Body of pancreas (tissue), 4 donors: ENCODE data around the gene TRIM10. TPM values are rescaled to one million over a fixed set of nuclear protein-coding genes. Genes with fewer than 3 reads are reported as not detected.
"Not testable (repeated sequence)": the region's sequence is repeated elsewhere in the genome, so short reads cannot be mapped to it uniquely, and the experiment has no call there.

Source experiments
- ATAC-seq: fragments of 150-250 bp; one replicate; pipeline ENCODE4 v1.9.1; 2016
- DNase-seq, 4 donors: peaks; one replicate each; pipeline ENCODE4 v3.0.0-alpha.2; 2019
- H3K27ac ChIP-seq, 4 donors: fragments of 200-600 bp; sonication (generic); 1 replicate in 3 of 4; 2 replicates in 1 of 4; pipeline versions ENCODE4 v1.5.1 to v1.6.1; 2016 to 2019; ENCODE audit warnings: mild to moderate bottlenecking in 1 of 4, mixed read lengths in 1 of 4, moderate library complexity in 1 of 4
- H3K27me3 ChIP-seq, 2 donors: fragments of 200-600 bp; sonication (generic); one replicate each; pipeline ENCODE4 v1.6.0; 2016; ENCODE audit warnings: mild to moderate bottlenecking in 1 of 2
- H3K36me3 ChIP-seq, 2 donors: fragments of 200-600 bp; sonication (generic); replicated peaks in 1 of 2; 2 replicates each; pipeline ENCODE4 v1.5.1; 2016; ENCODE audit warnings: low read depth in 2 of 2; ENCODE audit not compliant: insufficient read depth in 1 of 2
- H3K4me1 ChIP-seq: fragments of 200-600 bp; sonication (generic); one replicate; pipeline ENCODE4 v1.6.0; 2016
- H3K4me3 ChIP-seq, 2 donors: fragments of 200-600 bp; sonication (generic); 1 replicate in 1 of 2; 2 replicates in 1 of 2; pipeline ENCODE4 v1.5.1; 2016 to 2019
- H3K9me3 ChIP-seq, 3 donors: fragments of 200-600 bp; sonication (generic); 1 replicate in 2 of 3; 2 replicates in 1 of 3; pipeline ENCODE4 v1.5.1; 2016
- POLR2A ChIP-seq, 3 donors: fragments of 450-650 bp; IDR thresholded peaks; one replicate each; pipeline ENCODE4 v1.6.1; 2016; ENCODE audit warnings: antibody characterized with exemption in 3 of 3, mild to moderate bottlenecking in 2 of 3
- WGBS, 2 donors: methylation state at CpG; one replicate each; pipeline ENCODE4 v1.1.5; 2017; 5-methylcytosine and 5-hydroxymethylcytosine counted together
- intact Hi-C: fragments of 100-400 bp; cut with DNase I; formaldehyde crosslinking; loops from one replicate; pipeline ENCODE4 v1.15.1; 2023
- total RNA-seq, 2 donors: library from RNA; depleted of rRNA; stranded (reverse); fragments of >200 nt; gene quantifications; one replicate each; pipeline ENCODE4 v1.1.0, GENCODE V29; 2016
- TF ChIP-seq, protein P1 (sequence below), 7 experiments: fragments of 450-650 bp in 4 of 7; fragments of 200-600 bp in 3 of 7; sonication (generic) in 3 of 7; IDR thresholded peaks; one replicate each; pipeline ENCODE4 v1.5.1; 2016 to 2019; ENCODE audit warnings: antibody characterized with exemption in 7 of 7

The TRIM10 gene
- total RNA-seq, 2 donors from 2014 or later = not detected

DNA sequence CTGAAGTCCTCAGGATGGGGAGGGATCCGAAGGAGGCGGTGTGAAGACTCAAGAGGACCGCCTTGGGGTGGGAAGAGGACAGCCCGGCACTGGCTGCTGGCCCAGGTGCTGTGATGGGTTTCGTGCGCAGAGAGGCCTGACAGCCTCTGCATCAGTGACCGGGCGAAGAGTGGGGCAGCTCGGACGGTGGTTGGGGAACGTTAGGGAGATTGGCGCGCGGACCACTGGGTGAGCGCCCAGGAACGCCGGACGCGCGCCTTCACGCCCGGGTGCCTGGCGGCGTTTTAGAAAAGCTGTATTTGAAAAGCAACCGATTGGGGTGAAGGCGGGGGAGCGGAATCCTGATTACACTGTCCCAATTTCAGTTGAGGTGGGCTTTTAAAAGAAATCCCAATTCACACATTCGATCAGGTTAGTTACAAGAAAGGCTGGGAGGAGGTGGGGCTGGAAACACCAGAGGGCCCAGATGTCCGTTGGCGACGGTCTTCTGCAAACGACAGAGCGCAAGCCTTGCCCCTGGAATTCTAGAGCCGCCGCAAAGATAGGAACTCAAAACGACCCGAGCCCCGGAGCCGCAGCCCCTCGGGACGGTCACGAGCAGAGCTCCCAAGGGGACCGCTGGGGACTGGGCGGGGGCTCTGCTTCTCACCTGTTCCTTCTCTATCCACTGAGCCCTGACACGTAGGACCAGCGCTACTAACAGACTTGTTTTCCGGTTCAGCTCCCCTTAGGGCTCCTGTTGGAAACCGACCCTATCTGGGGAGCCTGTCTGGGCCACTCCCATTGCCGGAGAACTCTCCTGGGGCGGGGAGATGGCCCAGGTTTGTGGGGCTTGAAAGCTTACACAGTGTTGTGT, 33.5 kb downstream of the TRIM10 start:
- no peaks in the 10 kb centered on the region for H3K36me3 ChIP-seq
- peaks cover 0 to 24% of the 10 kb centered on the region in 2 donors for H3K27me3 ChIP-seq
- no peak overlapping the region for H3K27ac ChIP-seq
- H3K4me3 ChIP-seq = no peak overlapping the region
- intact Hi-C loops = no loop called here
- 14 to 23% methylated on average over 39 to 50 of the region's 50 CpGs for WGBS, 2 donors
- ATAC-seq (no peak), DNase-seq (peak in 1 of 4 donors; percentile 11)
- no peaks in the 10 kb centered on the region for H3K9me3 ChIP-seq
- H3K4me1 ChIP-seq = peaks cover 10% of the 10 kb centered on the region
- TF ChIP-seq POLR2A (IDR thresholded peaks at IDR 0.05) = no peak
- TF ChIP-seq, protein P1, sequence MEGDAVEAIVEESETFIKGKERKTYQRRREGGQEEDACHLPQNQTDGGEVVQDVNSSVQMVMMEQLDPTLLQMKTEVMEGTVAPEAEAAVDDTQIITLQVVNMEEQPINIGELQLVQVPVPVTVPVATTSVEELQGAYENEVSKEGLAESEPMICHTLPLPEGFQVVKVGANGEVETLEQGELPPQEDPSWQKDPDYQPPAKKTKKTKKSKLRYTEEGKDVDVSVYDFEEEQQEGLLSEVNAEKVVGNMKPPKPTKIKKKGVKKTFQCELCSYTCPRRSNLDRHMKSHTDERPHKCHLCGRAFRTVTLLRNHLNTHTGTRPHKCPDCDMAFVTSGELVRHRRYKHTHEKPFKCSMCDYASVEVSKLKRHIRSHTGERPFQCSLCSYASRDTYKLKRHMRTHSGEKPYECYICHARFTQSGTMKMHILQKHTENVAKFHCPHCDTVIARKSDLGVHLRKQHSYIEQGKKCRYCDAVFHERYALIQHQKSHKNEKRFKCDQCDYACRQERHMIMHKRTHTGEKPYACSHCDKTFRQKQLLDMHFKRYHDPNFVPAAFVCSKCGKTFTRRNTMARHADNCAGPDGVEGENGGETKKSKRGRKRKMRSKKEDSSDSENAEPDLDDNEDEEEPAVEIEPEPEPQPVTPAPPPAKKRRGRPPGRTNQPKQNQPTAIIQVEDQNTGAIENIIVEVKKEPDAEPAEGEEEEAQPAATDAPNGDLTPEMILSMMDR (IDR thresholded peaks at IDR 0.05) = no peak

DNA sequence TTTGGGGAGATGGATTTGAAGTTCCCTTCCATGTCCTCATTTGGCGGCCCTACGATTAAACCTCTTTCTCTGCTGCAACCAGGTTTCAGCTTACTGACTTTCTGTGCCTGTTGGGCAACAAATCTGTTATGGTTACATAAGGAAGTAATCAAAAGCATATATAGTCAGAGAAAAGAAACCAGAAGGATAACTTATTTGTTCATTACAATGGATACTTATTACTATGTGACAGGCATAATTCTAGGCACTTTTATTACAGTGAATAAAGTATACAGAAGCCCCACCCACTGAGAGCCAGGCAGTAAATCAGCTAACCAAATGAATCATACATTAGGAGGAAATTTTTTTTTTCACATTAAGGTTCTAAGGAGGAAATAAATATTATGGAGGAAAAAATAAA, 38.5 kb downstream of the TRIM10 start:
- DNase-seq (no peak), ATAC-seq (no peak)
- intact Hi-C loops = no loop called here
- H3K27ac ChIP-seq = no peak overlapping the region
- TF ChIP-seq, protein P1 (IDR thresholded peaks at IDR 0.05) = no peak
- no peak for TF ChIP-seq POLR2A (IDR thresholded peaks at IDR 0.05)
- WGBS, 2 donors = 22 to 53% methylated on average over 2 of the region's 2 CpGs
- H3K36me3 ChIP-seq = no peaks in the 10 kb centered on the region
- H3K4me3 ChIP-seq = no peak overlapping the region
- H3K27me3 ChIP-seq = peaks cover 0 to under 1% of the 10 kb centered on the region in 2 donors
- no peaks in the 10 kb centered on the region for H3K9me3 ChIP-seq
- H3K4me1 ChIP-seq = peaks cover under 1% of the 10 kb centered on the region

GRCh38 chr6:30121446-30122366, 39.3 kb downstream of the TRIM10 start:
- no peak for ATAC-seq
- TF ChIP-seq, protein P1 (IDR thresholded peaks at IDR 0.05) = no peak
- TF ChIP-seq POLR2A (IDR thresholded peaks at IDR 0.05) = no peak
- no peaks in the 10 kb centered on the region for H3K27me3 ChIP-seq
- no peaks in the 10 kb centered on the region for H3K4me1 ChIP-seq
- no peaks in the 10 kb centered on the region for H3K36me3 ChIP-seq
- no peak overlapping the region for H3K4me3 ChIP-seq
- no peaks in the 10 kb centered on the region for H3K9me3 ChIP-seq
- intact Hi-C loops = no loop called here
- no peak overlapping the region for H3K27ac ChIP-seq
- DNase-seq = no peak
- 62 to 69% methylated on average over 10 of the region's 10 CpGs for WGBS, 2 donors

DNA sequence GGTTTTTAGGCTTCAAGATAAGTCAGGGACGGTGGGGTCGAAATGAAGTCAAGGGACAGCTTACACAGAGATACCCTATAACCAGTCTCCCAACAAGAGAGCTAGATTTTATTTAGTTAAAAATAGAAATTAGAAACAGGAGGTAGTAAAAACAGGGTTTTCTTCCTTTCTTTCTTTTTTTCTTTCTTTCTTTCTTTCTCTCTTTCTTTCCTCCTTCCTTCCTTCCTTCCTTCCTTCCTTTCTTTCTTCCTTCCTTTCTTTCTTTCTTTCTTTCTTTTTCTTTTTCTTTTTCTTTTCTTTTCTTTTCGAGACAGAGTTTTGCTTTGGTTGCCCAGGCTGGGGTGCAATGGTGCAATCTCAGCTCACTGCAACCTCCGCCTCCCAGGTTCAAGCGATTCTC, 42.3 kb downstream of the TRIM10 start:
- H3K4me3 ChIP-seq, intact Hi-C loops, DNase-seq, H3K4me1 ChIP-seq, H3K9me3 ChIP-seq, H3K27me3 ChIP-seq, H3K36me3 ChIP-seq, H3K27ac ChIP-seq, ATAC-seq: not testable (repeated sequence)
- WGBS, 2 donors = 71 to 82% methylated on average over 4 to 5 of the region's 5 CpGs

DNA sequence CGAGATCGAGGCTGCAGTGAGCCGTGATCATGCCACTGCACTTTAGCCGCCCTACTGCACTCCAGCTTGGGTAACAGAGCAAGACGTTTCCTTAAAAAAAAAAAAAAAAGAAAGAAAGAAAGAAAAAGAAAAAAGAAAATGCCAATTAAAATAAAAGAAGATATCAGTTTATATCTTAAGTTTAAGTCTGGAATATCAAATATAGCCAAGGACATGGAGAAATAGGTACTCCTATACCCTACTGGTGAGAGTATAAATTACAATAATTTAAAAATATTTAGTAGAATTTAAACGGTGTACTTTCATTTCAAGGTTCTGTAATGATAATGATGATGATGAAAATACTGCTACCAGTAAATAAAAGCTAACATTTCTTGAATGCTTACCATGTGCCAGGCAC, 44.3 kb downstream of the TRIM10 start:
- DNase-seq = no peak
- H3K27ac ChIP-seq = no peak overlapping the region
- no peaks in the 10 kb centered on the region for H3K27me3 ChIP-seq
- H3K36me3 ChIP-seq = no peaks in the 10 kb centered on the region
- 70 to 76% methylated on average over 6 of the region's 6 CpGs for WGBS, 2 donors
- no peaks in the 10 kb centered on the region for H3K9me3 ChIP-seq
- H3K4me3 ChIP-seq = no peak overlapping the region
- TF ChIP-seq, protein P1 (IDR thresholded peaks at IDR 0.05) = peak in 3 of 7 experiments; percentile 6 to 19 (median 7)
- TF ChIP-seq POLR2A (IDR thresholded peaks at IDR 0.05) = no peak
- no peak for ATAC-seq
- intact Hi-C loops = no loop called here
- H3K4me1 ChIP-seq = no peaks in the 10 kb centered on the region
